ENCODE results near the gene JARID2.

JARID2 gene

GRCh38 chr6:15555101-15556038, 309.5 kb downstream of the JARID2 start:
- no peak for DNase-seq

GRCh38 chr6:15556711-15557110, 310.8 kb downstream of the JARID2 start:
- DNase-seq, result no peak

GRCh38 chr6:15557174-15557573, 311.3 kb downstream of the JARID2 start:
- no peak for DNase-seq

GRCh38 chr6:15560713-15561112, 314.8 kb downstream of the JARID2 start:
- no peak for DNase-seq

- DNase-seq, result no peak
These were observed 315.8 kb downstream of the JARID2 start for GRCh38 chr6:15561447-15562199.

GRCh38 chr6:15562977-15563376, 317.1 kb downstream of the JARID2 start:
- DNase-seq, result no peak

GRCh38 chr6:15569035-15569995, 323.4 kb downstream of the JARID2 start:
- no peak for DNase-seq

- DNase-seq, result no peak
These were observed 324.3 kb downstream of the JARID2 start for GRCh38 chr6:15570171-15570570.
